Prostate gland (tissue), 2 donors: ENCODE data around the gene DUS1L.

Experiments used
- POLR2A ChIP-seq: fragments of 450-650 bp; IDR thresholded peaks from one replicate; pipeline ENCODE4 v1.6.1; 2016; ENCODE audit warnings: antibody characterized with exemption, mild to moderate bottlenecking
- POLR2AphosphoS5 ChIP-seq: sonication (generic); formaldehyde crosslinking; IDR thresholded peaks from one replicate; pipeline ENCODE4 v1.6.1; 2017; ENCODE audit warnings: antibody characterized with exemption
- TF ChIP-seq, protein P1 (sequence below), 4 experiments: fragments of 200-600 bp in 2 of 4; fragments of 450-650 bp in 2 of 4; sonication (generic) in 2 of 4; IDR thresholded peaks; 1 replicate in 3 of 4; 2 replicates in 1 of 4; pipeline ENCODE4 v1.5.1; 2016 to 2019; ENCODE audit warnings: antibody characterized with exemption in 4 of 4, mild to moderate bottlenecking in 2 of 4, moderate library complexity in 2 of 4

DNA sequence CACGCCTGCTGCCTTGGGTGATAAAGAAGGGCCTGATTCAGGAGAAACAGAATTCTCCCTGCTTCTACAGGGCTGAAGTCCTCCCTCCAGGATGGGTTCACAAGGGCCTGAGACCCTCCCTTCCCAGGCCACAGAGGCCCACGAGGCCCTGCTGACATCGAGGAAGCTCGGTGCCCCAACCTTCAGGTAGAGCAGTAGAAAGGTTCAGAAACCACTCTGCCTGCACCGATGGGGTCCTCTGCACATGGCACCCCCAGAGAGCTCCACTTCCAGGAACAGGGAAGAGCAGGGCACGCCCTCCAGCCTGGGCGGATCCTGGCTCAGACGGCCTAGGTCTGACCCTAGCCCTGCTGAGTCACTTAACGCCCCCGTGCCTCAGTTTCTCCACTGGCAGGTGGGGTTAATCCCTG is 43.7 kb downstream of the DUS1L start:
- TF ChIP-seq, protein P1, sequence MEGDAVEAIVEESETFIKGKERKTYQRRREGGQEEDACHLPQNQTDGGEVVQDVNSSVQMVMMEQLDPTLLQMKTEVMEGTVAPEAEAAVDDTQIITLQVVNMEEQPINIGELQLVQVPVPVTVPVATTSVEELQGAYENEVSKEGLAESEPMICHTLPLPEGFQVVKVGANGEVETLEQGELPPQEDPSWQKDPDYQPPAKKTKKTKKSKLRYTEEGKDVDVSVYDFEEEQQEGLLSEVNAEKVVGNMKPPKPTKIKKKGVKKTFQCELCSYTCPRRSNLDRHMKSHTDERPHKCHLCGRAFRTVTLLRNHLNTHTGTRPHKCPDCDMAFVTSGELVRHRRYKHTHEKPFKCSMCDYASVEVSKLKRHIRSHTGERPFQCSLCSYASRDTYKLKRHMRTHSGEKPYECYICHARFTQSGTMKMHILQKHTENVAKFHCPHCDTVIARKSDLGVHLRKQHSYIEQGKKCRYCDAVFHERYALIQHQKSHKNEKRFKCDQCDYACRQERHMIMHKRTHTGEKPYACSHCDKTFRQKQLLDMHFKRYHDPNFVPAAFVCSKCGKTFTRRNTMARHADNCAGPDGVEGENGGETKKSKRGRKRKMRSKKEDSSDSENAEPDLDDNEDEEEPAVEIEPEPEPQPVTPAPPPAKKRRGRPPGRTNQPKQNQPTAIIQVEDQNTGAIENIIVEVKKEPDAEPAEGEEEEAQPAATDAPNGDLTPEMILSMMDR (IDR thresholded peaks at IDR 0.05) = no peak
- TF ChIP-seq POLR2A (no peak), POLR2AphosphoS5 (no peak)
